ENCODE data around the gene NFYC. TPM values are rescaled to one million over a fixed set of nuclear protein-coding genes. Genes with fewer than 3 reads are reported as not detected.
A peak's percentile ranks its signal among the peaks of the same experiment; 100 is the strongest.

The NFYC gene
- polyA plus RNA-seq, 1 experiment, result 37.9 TPM

DNA sequence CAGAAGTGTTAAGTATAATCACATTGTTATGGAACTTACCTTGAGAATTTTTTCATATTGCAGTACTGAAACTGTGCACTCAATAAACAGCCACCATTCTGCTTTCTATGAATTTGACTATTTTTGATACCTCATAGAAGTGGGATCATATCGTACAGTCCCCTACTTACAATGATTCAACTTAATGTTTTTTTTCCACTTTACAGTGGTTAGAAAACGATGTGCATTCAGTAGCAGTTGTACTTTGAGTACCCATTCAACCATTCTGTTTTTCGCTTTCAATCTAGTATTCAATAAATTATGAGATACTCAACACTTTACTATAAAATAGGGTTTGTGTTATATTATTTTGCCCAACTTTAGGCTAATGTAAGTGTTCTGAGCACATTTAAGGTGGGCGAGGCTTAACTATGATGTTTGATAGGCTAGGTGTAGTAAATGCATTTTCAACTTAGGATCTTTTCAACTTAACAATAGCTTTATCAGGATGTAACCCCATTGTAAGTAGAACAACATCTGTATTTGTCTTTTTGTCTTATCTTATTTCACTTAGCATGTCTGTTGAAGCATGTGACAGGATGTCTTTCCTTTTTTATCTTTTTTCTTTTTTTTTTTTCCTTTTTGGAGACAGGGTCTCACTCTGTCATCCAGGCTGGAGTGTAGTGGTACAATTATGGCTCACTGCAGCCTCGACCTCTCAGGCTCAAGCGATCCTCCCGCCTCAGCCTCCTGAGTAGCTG, 49.7 kb downstream of the NFYC start:
- H3K4me3 ChIP-seq (ENCODE audit: low read depth, low read length), result no peak overlapping the region
- H3K27me3 ChIP-seq (ENCODE audit: control insufficient read depth, insufficient read depth, low read length), result no peaks in the 10 kb centered on the region
- no peaks in the 10 kb centered on the region for H3K9me3 ChIP-seq (ENCODE audit: control insufficient read depth, insufficient read depth, low read length)
- POLR2A ChIA-PET, result no interaction called here
- no peak for TF ChIP-seq CTCF (IDR thresholded peaks at IDR 0.05; ENCODE audit: low read depth, low read length)
- H3K27ac ChIP-seq (ENCODE audit: low read depth, low read length), result no peak overlapping the region
- CTCF ChIA-PET, result interaction anchor here (0.6 kb wide), 1 partner anchor 211 kb away, joined by 3 read pairs; no protein-coding TSS in a partner anchor
- DNase-seq (ENCODE audit: low read depth, low spot score), result no peak

GRCh38 chr1:40742363-40743061, 51.0 kb downstream of the NFYC start:
- no peak for TF ChIP-seq CTCF (IDR thresholded peaks at IDR 0.05; ENCODE audit: low read depth, low read length)
- no peak overlapping the region for H3K27ac ChIP-seq (ENCODE audit: low read depth, low read length)
- no peaks in the 10 kb centered on the region for H3K9me3 ChIP-seq (ENCODE audit: control insufficient read depth, insufficient read depth, low read length)
- CTCF ChIA-PET, result no interaction called here
- H3K4me3 ChIP-seq (ENCODE audit: low read depth, low read length), result no peak overlapping the region
- POLR2A ChIA-PET, result no interaction called here
- H3K27me3 ChIP-seq (ENCODE audit: control insufficient read depth, insufficient read depth, low read length), result no peaks in the 10 kb centered on the region
- DNase-seq (ENCODE audit: low read depth, low spot score), result no peak

GRCh38 chr1:40743452-40743851, 51.9 kb downstream of the NFYC start:
- ChIA-PET CTCF (no interaction called here), POLR2A (no interaction called here)
- Histone ChIP-seq H3K27ac (ENCODE audit: low read depth, low read length) (no peak overlapping the region), H3K27me3 (ENCODE audit: control insufficient read depth, insufficient read depth, low read length) (no peaks in the 10 kb centered on the region), H3K4me3 (ENCODE audit: low read depth, low read length) (no peak overlapping the region), H3K9me3 (ENCODE audit: control insufficient read depth, insufficient read depth, low read length) (no peaks in the 10 kb centered on the region)
- DNase-seq (ENCODE audit: low read depth, low spot score), result no peak
- TF ChIP-seq CTCF (IDR thresholded peaks at IDR 0.05; ENCODE audit: low read depth, low read length), result no peak

DNA sequence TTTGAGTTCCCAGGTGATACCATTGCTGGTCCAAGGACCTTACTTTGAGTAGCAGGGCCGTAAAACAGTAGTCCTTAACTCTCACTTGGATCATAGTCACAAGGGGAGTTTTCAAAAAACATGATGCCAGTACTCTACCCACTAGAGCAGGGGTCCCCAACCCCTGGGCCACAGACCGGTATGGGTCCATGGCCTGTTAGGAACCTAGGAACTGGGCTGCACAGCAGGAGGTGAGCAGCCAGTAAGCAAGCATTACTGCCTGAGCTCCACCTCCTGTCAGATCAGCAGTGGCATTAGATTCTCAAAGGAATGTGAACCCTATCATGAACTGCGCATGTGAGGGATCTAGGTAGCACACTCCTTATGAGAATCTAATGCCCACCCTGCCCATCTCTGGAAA, 52.4 kb downstream of the NFYC start:
- DNase-seq (ENCODE audit: low read depth, low spot score), result no peak
- TF ChIP-seq CTCF (IDR thresholded peaks at IDR 0.05; ENCODE audit: low read depth, low read length), result no peak
- no peaks in the 10 kb centered on the region for H3K9me3 ChIP-seq (ENCODE audit: control insufficient read depth, insufficient read depth, low read length)
- no peak overlapping the region for H3K27ac ChIP-seq (ENCODE audit: low read depth, low read length)
- H3K27me3 ChIP-seq (ENCODE audit: control insufficient read depth, insufficient read depth, low read length), result no peaks in the 10 kb centered on the region
- ChIA-PET POLR2A (no interaction called here), CTCF (interaction anchor here (1.1 kb wide), 1 partner anchor 30 kb away, joined by 3 read pairs; no protein-coding TSS in a partner anchor)
- no peak overlapping the region for H3K4me3 ChIP-seq (ENCODE audit: low read depth, low read length)

DNA sequence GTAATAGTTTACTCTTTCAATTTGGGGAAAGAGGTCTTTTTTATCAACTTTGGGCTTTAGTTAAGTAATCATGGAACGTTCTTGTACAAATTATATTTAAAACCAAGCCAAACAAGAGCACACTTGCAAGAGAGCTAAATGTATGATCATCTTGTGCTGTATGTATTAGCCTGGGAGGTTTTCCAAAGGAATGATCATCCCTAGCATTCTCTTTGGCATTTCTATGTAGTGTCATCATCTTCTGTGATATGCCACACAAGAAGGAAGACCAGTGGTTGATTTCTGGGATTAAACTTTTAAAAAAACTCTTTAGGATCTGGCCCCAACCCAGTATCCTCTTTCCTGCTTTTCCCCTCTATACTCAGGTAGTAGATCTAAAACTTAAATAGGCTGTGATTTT, 53.7 kb downstream of the NFYC start:
- CTCF ChIA-PET, result interaction anchor here (1.0 to 1.1 kb wide), 3 partner anchors 28 to 76 kb away, joined by 3 read pairs; no protein-coding TSS in a partner anchor
- H3K4me3 ChIP-seq (ENCODE audit: low read depth, low read length), result no peak overlapping the region
- no peaks in the 10 kb centered on the region for H3K27me3 ChIP-seq (ENCODE audit: control insufficient read depth, insufficient read depth, low read length)
- no peak for TF ChIP-seq CTCF (IDR thresholded peaks at IDR 0.05; ENCODE audit: low read depth, low read length)
- peak; percentile 32 for DNase-seq (ENCODE audit: low read depth, low spot score)
- H3K27ac ChIP-seq (ENCODE audit: low read depth, low read length), result no peak overlapping the region
- POLR2A ChIA-PET, result no interaction called here
- no peaks in the 10 kb centered on the region for H3K9me3 ChIP-seq (ENCODE audit: control insufficient read depth, insufficient read depth, low read length)

All from AG04450 (cell line).